ENCODE measurements around the gene KAT8. TPM values are rescaled to one million over a fixed set of nuclear protein-coding genes. Genes with fewer than 3 reads are reported as not detected.
A peak's percentile ranks its signal among the peaks of the same experiment; 100 is the strongest.
"Not testable (repeated sequence)": the region's sequence is repeated elsewhere in the genome, so short reads cannot be mapped to it uniquely, and the experiment has no call there.

The KAT8 gene
- total and polyA plus RNA-seq, 4 donors, result 38.1 to 81.9 (median 62.2) TPM

DNA sequence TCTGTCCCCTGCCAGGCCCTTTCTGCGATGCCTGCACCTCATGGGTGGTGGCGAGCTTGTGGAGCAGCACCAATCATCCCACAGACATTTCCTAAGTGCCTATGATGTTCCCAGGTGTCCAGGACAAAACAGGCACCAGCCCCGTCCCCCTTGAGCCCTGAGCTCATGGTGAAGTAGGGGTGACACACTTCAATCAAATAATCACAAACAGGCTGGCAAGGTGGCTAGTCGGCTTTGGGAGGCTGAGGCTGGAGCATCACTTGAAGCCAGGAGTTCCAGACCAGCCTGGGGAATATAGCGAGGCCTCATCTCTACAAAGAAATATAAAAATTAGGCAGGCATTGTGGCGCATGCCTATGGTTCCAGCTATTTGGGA, 18.8 kb downstream of the KAT8 start:
- H3K36me3 ChIP-seq (ENCODE audit: control insufficient read depth, insufficient read depth, low read length), result peaks cover 28% of the 10 kb centered on the region
- no peak overlapping the region for H3K27ac ChIP-seq (ENCODE audit: low read depth, low read length)
- peaks cover 9% of the 10 kb centered on the region for H3K27me3 ChIP-seq (ENCODE audit: control insufficient read depth, insufficient read depth, low read length)
- no peak for DNase-seq (ENCODE audit: low read depth in 4 of 6, low spot score in 6 of 6)
- H3K4me1 ChIP-seq (ENCODE audit: control insufficient read depth, insufficient read depth, low read length), result peaks cover 22% of the 10 kb centered on the region
- no peaks in the 10 kb centered on the region for H3K9me3 ChIP-seq (ENCODE audit: control insufficient read depth, insufficient read depth, low read length)
- no peak overlapping the region for H3K4me3 ChIP-seq (ENCODE audit: low read depth, low read length)
- WGBS (ENCODE audit: insufficient coverage), result 82% methylated on average over 4 of the region's 6 CpGs

- H3K4me3 ChIP-seq (ENCODE audit: low read depth, low read length); H3K27ac ChIP-seq (ENCODE audit: low read depth, low read length); H3K9me3 ChIP-seq (ENCODE audit: control insufficient read depth, insufficient read depth, low read length); DNase-seq (ENCODE audit: low read depth in 4 of 6, low spot score in 6 of 6); H3K27me3 ChIP-seq (ENCODE audit: control insufficient read depth, insufficient read depth, low read length): not testable (repeated sequence)
- Histone ChIP-seq H3K36me3 (ENCODE audit: control insufficient read depth, insufficient read depth, low read length) (peaks cover 21% of the 10 kb centered on the region), H3K4me1 (ENCODE audit: control insufficient read depth, insufficient read depth, low read length) (peaks cover 28% of the 10 kb centered on the region)
- WGBS (ENCODE audit: insufficient coverage), result 68% methylated on average over 11 of the region's 20 CpGs
Observed at GRCh38 chr16:31136822-31137499, 19.5 kb downstream of the KAT8 start.

GRCh38 chr16:31138621-31139578, 21.4 kb downstream of the KAT8 start:
- H3K4me3 ChIP-seq (ENCODE audit: low read depth, low read length), result no peak overlapping the region
- H3K27me3 ChIP-seq (ENCODE audit: control insufficient read depth, insufficient read depth, low read length), result peaks cover 9% of the 10 kb centered on the region
- H3K27ac ChIP-seq (ENCODE audit: low read depth, low read length), result no peak overlapping the region
- 46% methylated on average over 23 of the region's 27 CpGs for WGBS (ENCODE audit: insufficient coverage)
- H3K9me3 ChIP-seq (ENCODE audit: control insufficient read depth, insufficient read depth, low read length), result no peaks in the 10 kb centered on the region
- H3K4me1 ChIP-seq (ENCODE audit: control insufficient read depth, insufficient read depth, low read length), result peaks cover 33% of the 10 kb centered on the region
- H3K36me3 ChIP-seq (ENCODE audit: control insufficient read depth, insufficient read depth, low read length), result peaks cover 6% of the 10 kb centered on the region
- DNase-seq (ENCODE audit: low read depth in 4 of 6, low spot score in 6 of 6), result no peak

GRCh38 chr16:31141071-31141469, 23.6 kb downstream of the KAT8 start:
- not testable (repeated sequence) for H3K27me3 ChIP-seq (ENCODE audit: control insufficient read depth, insufficient read depth, low read length); H3K4me3 ChIP-seq (ENCODE audit: low read depth, low read length); DNase-seq (ENCODE audit: low read depth in 4 of 6, low spot score in 6 of 6); H3K36me3 ChIP-seq (ENCODE audit: control insufficient read depth, insufficient read depth, low read length); H3K9me3 ChIP-seq (ENCODE audit: control insufficient read depth, insufficient read depth, low read length)
- Histone ChIP-seq H3K27ac (ENCODE audit: low read depth, low read length) (peak overlapping the region; percentile 81), H3K4me1 (ENCODE audit: control insufficient read depth, insufficient read depth, low read length) (peaks cover 17% of the 10 kb centered on the region)
- WGBS (ENCODE audit: insufficient coverage), result 80% methylated on average over 8 of the region's 9 CpGs

- no peak for DNase-seq (ENCODE audit: low read depth in 4 of 6, low spot score in 6 of 6)
- H3K27me3 ChIP-seq (ENCODE audit: control insufficient read depth, insufficient read depth, low read length), result peaks cover 5% of the 10 kb centered on the region
- H3K27ac ChIP-seq (ENCODE audit: low read depth, low read length), result peak overlapping the region; percentile 81
- peaks cover 17% of the 10 kb centered on the region for H3K4me1 ChIP-seq (ENCODE audit: control insufficient read depth, insufficient read depth, low read length)
- WGBS (ENCODE audit: insufficient coverage), result 27% methylated on average over 10 of the region's 10 CpGs
- no peaks in the 10 kb centered on the region for H3K9me3 ChIP-seq (ENCODE audit: control insufficient read depth, insufficient read depth, low read length)
- peaks cover 6% of the 10 kb centered on the region for H3K36me3 ChIP-seq (ENCODE audit: control insufficient read depth, insufficient read depth, low read length)
- H3K4me3 ChIP-seq (ENCODE audit: low read depth, low read length), result peak overlapping the region; percentile 26
Observed at GRCh38 chr16:31141489-31142108, 24.1 kb downstream of the KAT8 start.

DNA sequence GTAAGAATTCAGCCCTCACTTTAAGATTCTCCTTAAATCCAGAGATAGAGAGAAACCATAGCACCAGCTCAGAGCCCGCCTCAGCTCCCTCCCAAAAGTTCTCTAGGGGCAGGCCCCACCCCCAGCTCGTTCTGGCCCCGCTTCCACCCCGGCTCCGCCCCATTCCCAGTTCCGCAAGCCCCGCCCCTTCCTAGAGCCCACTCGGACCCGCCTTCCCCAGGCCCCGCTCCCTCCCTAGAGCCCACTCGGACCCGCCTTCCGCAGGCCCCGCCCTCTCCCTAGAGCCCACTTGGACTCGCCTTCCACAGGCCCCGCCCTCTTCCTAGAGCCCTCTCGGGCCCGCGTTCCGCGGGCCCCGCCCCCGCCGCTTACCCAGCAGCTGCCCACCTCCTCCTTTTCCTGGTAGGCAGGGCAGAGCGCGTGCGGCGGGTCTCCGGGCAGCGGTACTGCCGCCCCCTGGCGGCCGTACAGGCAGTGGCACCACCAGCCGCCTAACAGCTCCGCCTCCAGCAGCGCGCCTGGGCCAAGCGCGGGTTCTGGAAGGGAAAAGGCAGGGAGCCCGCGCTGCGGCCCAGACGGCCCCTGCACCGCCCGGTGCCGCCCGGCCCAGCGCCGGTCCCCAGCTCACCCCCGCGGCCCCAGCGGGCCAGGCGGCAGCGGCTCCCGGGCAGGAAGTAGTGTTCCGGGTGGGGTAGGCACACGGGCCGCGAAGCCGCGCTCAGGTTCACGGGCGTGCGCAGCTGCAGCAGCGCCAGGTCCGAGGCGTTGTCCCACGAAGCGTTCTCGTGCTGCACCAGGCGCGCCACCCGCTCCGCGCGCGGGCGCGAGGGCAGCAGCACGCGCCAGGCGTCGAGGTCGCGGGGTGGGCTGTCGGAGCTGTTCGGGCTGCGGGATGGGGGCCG, 24.9 kb downstream of the KAT8 start:
- DNase-seq (ENCODE audit: low read depth in 4 of 6, low spot score in 6 of 6), result peak; percentile 84 to 99 (median 96)
- Histone ChIP-seq H3K4me3 (ENCODE audit: low read depth, low read length) (peak overlapping the region; percentile 26), H3K4me1 (ENCODE audit: control insufficient read depth, insufficient read depth, low read length) (peaks cover 17% of the 10 kb centered on the region), H3K27me3 (ENCODE audit: control insufficient read depth, insufficient read depth, low read length) (peaks cover 9% of the 10 kb centered on the region), H3K36me3 (ENCODE audit: control insufficient read depth, insufficient read depth, low read length) (peaks cover 6% of the 10 kb centered on the region), H3K9me3 (ENCODE audit: control insufficient read depth, insufficient read depth, low read length) (no peaks in the 10 kb centered on the region), H3K27ac (ENCODE audit: low read depth, low read length) (peak overlapping the region; percentile 81)
- 2% methylated on average over 89 of the region's 89 CpGs for WGBS (ENCODE audit: insufficient coverage)

DNA sequence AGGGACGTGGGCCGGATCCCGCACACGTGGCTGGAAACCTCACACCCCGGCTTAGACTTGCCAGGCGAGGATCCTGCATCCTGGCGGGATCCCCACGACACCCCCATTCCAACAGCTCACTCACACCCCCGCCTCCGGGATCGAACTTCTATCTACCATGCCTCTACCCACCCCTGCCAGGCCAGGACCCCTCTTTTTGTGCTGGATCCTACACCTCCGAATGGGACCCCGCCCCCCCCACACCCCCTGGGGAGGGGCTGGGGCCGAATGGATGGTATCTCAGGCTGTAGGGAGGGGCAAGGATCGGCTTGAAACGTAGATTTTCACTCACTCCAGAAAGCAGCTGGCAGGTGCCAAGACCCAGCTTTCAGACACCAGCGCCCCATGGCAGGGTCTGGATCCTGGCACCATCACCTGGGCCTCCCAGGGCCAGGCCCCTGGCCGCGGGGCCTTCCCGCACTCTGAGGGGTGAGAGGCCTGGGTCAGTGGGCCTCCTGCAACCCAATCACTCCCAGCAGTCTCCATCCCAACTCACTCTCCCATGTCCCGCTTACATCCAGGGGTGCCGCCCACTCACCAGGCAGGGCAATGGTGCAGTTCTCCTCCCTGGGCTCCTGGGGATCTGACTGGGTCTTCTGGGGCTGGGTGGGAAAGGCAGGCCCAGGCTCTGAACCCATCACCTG, 25.7 kb downstream of the KAT8 start:
- Histone ChIP-seq H3K36me3 (ENCODE audit: control insufficient read depth, insufficient read depth, low read length) (peaks cover 6% of the 10 kb centered on the region), H3K9me3 (ENCODE audit: control insufficient read depth, insufficient read depth, low read length) (no peaks in the 10 kb centered on the region), H3K27ac (ENCODE audit: low read depth, low read length) (no peak overlapping the region), H3K4me3 (ENCODE audit: low read depth, low read length) (no peak overlapping the region), H3K27me3 (ENCODE audit: control insufficient read depth, insufficient read depth, low read length) (peaks cover 16% of the 10 kb centered on the region), H3K4me1 (ENCODE audit: control insufficient read depth, insufficient read depth, low read length) (peaks cover 17% of the 10 kb centered on the region)
- DNase-seq (ENCODE audit: low read depth in 4 of 6, low spot score in 6 of 6), result no peak
- 54% methylated on average over 17 of the region's 22 CpGs for whole genome bisulfite sequencing (ENCODE audit: insufficient coverage)

DNA sequence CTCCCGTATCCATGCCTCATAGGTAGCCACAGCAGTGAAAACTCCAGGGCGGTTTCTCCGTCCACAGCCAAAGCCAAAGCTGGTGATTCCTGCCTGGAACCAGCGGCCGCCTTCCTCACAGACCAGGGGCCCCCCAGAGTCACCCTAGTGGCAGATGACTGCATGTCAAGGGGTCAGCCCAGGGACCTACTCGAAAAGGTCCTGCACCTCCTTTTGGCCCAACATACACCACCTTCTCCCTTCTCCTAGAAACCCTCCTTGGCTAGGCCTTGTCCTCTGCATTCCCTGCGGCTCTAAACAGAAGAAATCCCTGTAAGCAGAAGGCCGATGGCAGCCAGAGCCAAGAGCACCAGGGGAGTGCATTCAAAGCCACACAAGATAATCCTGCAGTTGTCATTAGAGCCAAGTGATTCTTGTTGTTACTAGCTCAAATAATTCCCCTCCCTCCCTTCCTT, 26.3 kb downstream of the KAT8 start:
- no peak overlapping the region for H3K4me3 ChIP-seq (ENCODE audit: low read depth, low read length)
- H3K27ac ChIP-seq (ENCODE audit: low read depth, low read length), result no peak overlapping the region
- peaks cover 22% of the 10 kb centered on the region for H3K27me3 ChIP-seq (ENCODE audit: control insufficient read depth, insufficient read depth, low read length)
- 91% methylated on average over 7 of the region's 8 CpGs for WGBS (ENCODE audit: insufficient coverage)
- H3K36me3 ChIP-seq (ENCODE audit: control insufficient read depth, insufficient read depth, low read length), result peaks cover 6% of the 10 kb centered on the region
- DNase-seq (ENCODE audit: low read depth in 4 of 6, low spot score in 6 of 6), result no peak
- no peaks in the 10 kb centered on the region for H3K9me3 ChIP-seq (ENCODE audit: control insufficient read depth, insufficient read depth, low read length)
- H3K4me1 ChIP-seq (ENCODE audit: control insufficient read depth, insufficient read depth, low read length), result peaks cover 17% of the 10 kb centered on the region

All from spinal cord (tissue), 10 donors.